HepG2 (cell line): ENCODE results near the gene ADCY7. TPM values are rescaled to one million over a fixed set of nuclear protein-coding genes. Genes with fewer than 3 reads are reported as not detected.

Experiments
- AGO2 ChIP-seq: fragments of 200-400 bp; formaldehyde crosslinking; optimal IDR thresholded peaks from 2 replicates; pipeline ENCODE3; 2017; ENCODE audit warnings: mild to moderate bottlenecking, low read depth, low read length, moderate library complexity
- HNF4A ChIP-seq: sonication (generic); formaldehyde crosslinking; IDR thresholded peaks from 2 replicates; pipeline ENCODE4 v1.4.0; 2020; ENCODE audit warnings: missing genetic modification reagents
- MTF1 ChIP-seq: sonication (generic); formaldehyde crosslinking; IDR thresholded peaks from 2 replicates; pipeline ENCODE4 v1.5.0; 2020; ENCODE audit warnings: missing genetic modification reagents
- ZNF101 ChIP-seq: sonication (generic); formaldehyde crosslinking; IDR thresholded peaks from 2 replicates; pipeline ENCODE4 v1.4.0; 2020; ENCODE audit warnings: mild to moderate bottlenecking, low read depth, missing genetic modification reagents, borderline replicate concordance
- ZSCAN22 ChIP-seq: sonication (generic); formaldehyde crosslinking; IDR thresholded peaks from 2 replicates; pipeline ENCODE4 v1.4.0; 2020; ENCODE audit warnings: mild to moderate bottlenecking, missing genetic modification reagents
- ZSCAN29 ChIP-seq: sonication (generic); formaldehyde crosslinking; conservative IDR thresholded peaks from 2 replicates; pipeline ENCODE4 v1.4.0; 2020; ENCODE audit warnings: mild to moderate bottlenecking, missing genetic modification reagents
- polyA plus RNA-seq, 8 experiments: library from polyadenylated mRNA; depleted of rRNA in 3 of 8; stranded (reverse) in 7 of 8; unstranded in 1 of 8; fragments of >200 nt; fragmentation: Illumina TruSeq in 4 of 8; extraction: Trizol in 4 of 8; gene quantifications; 2 replicates each; pipeline versions ENCODE4 v1.2.1 to v1.2.3, GENCODE V29; 2011 to 2016; ENCODE audit warnings: low read depth in 4 of 8, missing spikeins in 1 of 8, mixed read lengths in 1 of 8; ENCODE audit not compliant: insufficient read depth in 1 of 8
- total RNA-seq, 5 experiments: library from RNA; depleted of rRNA; stranded (reverse); fragments of >200 nt; fragmentation: Illumina TruSeq; extraction: Trizol; gene quantifications; 2 replicates each; pipeline ENCODE4 v1.2.3, GENCODE V29; 2016; ENCODE audit warnings: low read depth in 1 of 5
- TF ChIP-seq, protein P1 (sequence below): sonication (generic); formaldehyde crosslinking; IDR thresholded peaks from 2 replicates; pipeline ENCODE4 v1.8.0; 2022; ENCODE audit warnings: mild to moderate bottlenecking, missing genetic modification reagents; ENCODE audit not compliant: insufficient replicate concordance
- TF ChIP-seq, protein P2 (sequence below): sonication (generic); formaldehyde crosslinking; IDR thresholded peaks from 2 replicates; pipeline ENCODE4 v1.9.0; 2021; ENCODE audit warnings: missing genetic modification reagents, borderline replicate concordance
- TF ChIP-seq, protein P3 (sequence below): sonication (generic); formaldehyde crosslinking; IDR thresholded peaks from 2 replicates; pipeline ENCODE4 v1.5.0; 2020; ENCODE audit warnings: mild to moderate bottlenecking, missing genetic modification reagents

The ADCY7 gene
- total and polyA plus RNA-seq, 2 of the 13 experiments (the other 11 are each of a cell fraction or from before 2014, with no cell fraction given), result 2.2 to 4.3 TPM

DNA sequence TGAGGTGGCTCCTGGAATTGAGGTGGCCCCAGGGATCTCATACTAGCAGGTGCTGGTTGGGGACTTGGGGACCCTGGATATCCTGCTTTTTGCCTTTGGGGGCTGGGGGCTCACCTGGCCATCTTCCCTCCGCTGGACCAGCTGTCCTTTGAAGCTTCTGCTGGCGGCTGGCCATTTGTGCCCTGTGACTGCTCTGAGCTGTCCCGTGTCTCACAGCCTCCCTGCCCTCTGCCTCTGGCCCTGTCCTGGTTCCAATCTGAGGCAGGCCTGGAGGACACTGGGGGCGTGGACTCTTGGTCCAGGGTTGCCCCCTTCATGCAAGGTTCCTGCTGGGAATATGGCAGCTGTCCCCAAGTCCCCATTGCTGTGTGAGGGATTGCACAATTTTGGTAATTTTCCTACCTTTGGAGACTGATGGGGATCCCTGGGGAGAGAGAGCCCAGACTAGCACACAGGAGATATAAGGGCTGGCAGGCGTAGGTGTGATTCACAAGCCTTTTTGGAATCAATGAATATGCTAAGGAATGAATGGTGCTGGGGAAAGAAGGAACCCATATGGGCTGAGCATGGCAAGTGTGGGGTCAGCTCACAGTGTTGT, 19.2 kb downstream of the ADCY7 start (continued):
- TF ChIP-seq, protein P1, sequence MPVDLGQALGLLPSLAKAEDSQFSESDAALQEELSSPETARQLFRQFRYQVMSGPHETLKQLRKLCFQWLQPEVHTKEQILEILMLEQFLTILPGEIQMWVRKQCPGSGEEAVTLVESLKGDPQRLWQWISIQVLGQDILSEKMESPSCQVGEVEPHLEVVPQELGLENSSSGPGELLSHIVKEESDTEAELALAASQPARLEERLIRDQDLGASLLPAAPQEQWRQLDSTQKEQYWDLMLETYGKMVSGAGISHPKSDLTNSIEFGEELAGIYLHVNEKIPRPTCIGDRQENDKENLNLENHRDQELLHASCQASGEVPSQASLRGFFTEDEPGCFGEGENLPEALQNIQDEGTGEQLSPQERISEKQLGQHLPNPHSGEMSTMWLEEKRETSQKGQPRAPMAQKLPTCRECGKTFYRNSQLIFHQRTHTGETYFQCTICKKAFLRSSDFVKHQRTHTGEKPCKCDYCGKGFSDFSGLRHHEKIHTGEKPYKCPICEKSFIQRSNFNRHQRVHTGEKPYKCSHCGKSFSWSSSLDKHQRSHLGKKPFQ (CRISPR knock-in tag), result no peak
- no peak for TF ChIP-seq AGO2
- peak; percentile 47; the same call in 1 of the 2 replicates for TF ChIP-seq HNF4A (CRISPR knock-in tag)
- TF ChIP-seq, protein P2, sequence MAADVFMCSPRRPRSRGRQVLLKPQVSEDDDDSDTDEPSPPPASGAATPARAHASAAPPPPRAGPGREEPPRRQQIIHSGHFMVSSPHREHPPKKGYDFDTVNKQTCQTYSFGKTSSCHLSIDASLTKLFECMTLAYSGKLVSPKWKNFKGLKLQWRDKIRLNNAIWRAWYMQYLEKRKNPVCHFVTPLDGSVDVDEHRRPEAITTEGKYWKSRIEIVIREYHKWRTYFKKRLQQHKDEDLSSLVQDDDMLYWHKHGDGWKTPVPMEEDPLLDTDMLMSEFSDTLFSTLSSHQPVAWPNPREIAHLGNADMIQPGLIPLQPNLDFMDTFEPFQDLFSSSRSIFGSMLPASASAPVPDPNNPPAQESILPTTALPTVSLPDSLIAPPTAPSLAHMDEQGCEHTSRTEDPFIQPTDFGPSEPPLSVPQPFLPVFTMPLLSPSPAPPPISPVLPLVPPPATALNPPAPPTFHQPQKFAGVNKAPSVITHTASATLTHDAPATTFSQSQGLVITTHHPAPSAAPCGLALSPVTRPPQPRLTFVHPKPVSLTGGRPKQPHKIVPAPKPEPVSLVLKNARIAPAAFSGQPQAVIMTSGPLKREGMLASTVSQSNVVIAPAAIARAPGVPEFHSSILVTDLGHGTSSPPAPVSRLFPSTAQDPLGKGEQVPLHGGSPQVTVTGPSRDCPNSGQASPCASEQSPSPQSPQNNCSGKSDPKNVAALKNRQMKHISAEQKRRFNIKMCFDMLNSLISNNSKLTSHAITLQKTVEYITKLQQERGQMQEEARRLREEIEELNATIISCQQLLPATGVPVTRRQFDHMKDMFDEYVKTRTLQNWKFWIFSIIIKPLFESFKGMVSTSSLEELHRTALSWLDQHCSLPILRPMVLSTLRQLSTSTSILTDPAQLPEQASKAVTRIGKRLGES (CRISPR knock-in tag), result no peak
- no peak for TF ChIP-seq ZSCAN22 (CRISPR knock-in tag)
- TF ChIP-seq ZNF101 (CRISPR knock-in tag), result no peak
- no peak for TF ChIP-seq ZSCAN29 (CRISPR knock-in tag)
- TF ChIP-seq, protein P3, sequence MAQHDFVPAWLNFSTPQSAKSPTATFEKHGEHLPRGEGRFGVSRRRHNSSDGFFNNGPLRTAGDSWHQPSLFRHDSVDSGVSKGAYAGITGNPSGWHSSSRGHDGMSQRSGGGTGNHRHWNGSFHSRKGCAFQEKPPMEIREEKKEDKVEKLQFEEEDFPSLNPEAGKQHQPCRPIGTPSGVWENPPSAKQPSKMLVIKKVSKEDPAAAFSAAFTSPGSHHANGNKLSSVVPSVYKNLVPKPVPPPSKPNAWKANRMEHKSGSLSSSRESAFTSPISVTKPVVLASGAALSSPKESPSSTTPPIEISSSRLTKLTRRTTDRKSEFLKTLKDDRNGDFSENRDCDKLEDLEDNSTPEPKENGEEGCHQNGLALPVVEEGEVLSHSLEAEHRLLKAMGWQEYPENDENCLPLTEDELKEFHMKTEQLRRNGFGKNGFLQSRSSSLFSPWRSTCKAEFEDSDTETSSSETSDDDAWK (CRISPR knock-in tag), result no peak
- TF ChIP-seq MTF1 (CRISPR knock-in tag), result no peak
